ENCODE results near the gene CALN1.
"Not testable (repeated sequence)": the region's sequence is repeated elsewhere in the genome, so short reads cannot be mapped to it uniquely, and the experiment has no call there.

The CALN1 gene

GRCh38 chr7:71942115-71942514 is 470.0 kb downstream of the CALN1 start:
- no peak for DNase-seq

DNA sequence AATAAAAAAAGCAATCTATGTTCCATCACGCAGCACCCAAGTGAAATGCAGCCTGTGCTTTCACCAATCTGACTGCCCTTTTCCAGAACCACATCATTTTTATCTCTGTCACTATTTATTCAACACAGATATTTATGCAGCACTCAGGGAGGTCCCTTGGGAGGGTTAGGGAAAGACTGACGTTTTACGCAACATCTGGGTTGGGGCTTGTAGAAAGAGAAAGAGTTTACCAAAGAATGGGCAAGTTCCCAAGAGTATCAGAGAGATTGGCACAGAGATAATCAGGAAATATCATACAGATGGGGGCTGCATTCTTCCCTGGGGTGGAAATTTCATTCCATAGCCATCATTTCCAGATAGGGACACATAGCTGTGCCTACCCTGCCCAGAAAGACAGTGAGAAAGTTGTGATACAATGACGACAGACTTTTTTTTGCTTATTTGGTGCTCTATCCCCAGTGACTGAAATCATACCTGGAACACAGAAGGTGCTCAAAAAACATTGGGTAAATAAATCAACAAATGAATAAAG is 474.2 kb downstream of the CALN1 start:
- no peak for DNase-seq

DNA sequence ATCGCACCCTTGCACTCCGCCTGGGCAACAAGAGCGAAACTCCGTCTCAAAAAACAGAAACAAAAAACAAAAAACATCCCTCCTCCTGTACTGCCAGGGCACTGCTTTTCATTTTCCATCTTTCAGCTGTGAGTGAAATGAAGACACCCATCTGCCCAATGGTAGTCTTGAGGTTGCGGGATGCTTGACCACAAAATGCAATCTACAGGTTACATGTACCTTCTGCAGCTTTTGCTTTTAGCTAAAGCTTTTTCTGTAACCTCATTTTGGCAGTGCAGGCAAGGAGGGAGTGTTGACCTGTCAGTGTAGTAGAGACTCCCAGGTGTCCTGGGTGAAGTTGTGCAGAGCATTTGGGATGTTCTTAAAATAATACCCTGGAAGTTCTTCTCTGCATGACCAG is 476.5 kb downstream of the CALN1 start:
- no peak for DNase-seq

DNA sequence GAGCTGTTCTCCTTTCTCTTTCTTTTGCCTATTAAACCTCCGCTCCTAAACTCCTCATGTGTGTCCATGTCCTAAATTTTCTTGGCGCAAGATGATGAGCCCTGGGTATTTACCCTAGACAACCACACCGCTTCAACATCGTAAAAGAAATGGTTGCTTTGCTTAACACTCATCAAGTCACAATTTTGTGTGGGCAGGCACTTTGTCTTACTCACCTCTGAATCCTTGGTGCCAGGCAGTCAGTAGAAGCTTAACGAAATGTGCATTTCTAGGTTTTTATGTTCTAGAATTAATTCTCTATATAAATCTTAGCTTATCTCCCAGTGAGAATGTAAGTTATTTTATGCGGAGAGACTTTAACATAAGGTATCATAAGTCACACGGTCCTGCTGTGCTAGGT is 478.7 kb downstream of the CALN1 start:
- DNase-seq = no peak

GRCh38 chr7:71925663-71926062 is 486.5 kb downstream of the CALN1 start:
- DNase-seq = no peak

GRCh38 chr7:71914204-71914603 is 497.9 kb downstream of the CALN1 start:
- not testable (repeated sequence) for DNase-seq

GRCh38 chr7:71912476-71912875 is 499.7 kb downstream of the CALN1 start:
- no peak for DNase-seq

- DNase-seq = no peak
These were observed 501.1 kb downstream of the CALN1 start for GRCh38 chr7:71911051-71911450.

DNA sequence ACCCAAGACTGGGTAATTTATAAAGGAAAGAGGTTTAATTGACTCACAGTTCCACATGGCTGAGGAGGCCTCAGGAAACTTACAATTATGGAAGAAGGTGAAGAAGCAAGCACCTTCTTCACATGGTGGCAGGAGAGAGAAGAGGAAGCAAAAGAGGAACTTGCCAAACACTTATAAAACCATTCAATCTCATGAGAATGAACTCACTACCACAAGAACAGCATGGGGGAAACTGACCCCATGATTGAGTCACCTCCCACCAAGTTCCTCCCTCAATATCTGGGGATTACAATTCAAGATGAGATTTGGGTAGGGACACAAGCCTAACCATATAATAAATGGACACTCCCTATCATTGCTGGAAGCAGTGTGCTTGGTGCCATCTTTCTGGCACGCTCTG is 506.3 kb downstream of the CALN1 start:
- no peak for DNase-seq

DNA sequence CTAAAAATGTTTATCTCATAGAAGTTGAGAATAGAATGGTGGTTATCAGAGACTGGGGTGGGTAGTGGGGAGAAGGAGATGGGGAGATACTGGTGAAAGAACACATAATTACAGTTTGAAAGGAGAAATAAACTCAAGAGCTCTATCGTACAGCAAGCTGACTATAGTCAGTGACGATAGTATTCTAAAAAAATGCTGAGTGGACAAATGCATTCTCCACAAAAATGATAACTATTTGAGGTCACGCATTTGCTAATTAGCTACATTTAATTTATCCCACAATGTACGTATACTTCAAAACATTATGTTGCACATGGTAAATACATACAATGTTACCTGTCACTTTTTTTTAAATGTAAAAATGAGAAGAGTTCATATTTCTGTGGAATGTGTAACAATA is 507.7 kb downstream of the CALN1 start:
- DNase-seq = no peak

DNA sequence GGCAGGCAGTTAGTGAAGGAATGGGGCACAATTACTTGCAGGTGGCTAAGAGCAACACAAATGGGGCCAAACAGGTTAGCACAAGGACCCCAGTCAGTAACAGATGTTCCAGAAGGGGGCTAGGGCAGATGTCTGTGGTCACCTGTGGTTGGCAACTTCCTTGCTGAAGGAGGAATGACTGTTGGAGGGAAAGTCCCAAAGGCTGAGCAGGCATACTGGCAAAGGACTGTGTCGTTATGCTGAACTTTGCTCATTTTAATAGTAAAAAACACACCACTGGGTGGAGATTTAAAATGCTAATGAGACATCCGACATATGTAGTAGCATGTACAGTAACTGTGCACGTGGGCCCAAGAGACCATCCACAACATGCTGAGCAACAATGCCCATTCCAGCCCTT is 511.6 kb downstream of the CALN1 start:
- no peak for DNase-seq

GRCh38 chr7:71896535-71896934 is 515.6 kb downstream of the CALN1 start:
- no peak for DNase-seq

DNA sequence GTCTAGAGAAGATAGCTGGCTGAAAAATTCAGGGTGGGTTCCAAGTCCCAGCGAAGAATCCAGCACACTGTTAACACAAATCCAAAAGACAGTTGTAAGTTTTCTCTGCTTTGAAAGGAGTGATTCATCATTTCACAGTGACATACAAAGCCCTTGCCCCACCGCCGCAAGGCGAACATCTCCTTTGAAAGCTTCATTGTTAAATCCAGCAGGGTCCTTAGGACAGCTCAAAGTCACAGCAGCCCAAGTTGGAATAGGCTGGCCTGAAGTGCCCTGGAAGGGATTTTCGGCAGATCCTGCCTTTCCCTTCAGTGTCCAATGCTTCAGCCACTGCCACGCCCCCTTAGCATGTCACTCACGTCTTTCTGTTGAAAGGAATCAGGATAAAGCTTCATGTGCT is 526.1 kb downstream of the CALN1 start:
- DNase-seq = no peak

- no peak for DNase-seq
These were observed 526.7 kb downstream of the CALN1 start for GRCh38 chr7:71885487-71885886.

- no peak for DNase-seq
These were observed 528.7 kb downstream of the CALN1 start for GRCh38 chr7:71883415-71883814.

GRCh38 chr7:71871446-71871845 is 540.7 kb downstream of the CALN1 start:
- no peak for DNase-seq

DNA sequence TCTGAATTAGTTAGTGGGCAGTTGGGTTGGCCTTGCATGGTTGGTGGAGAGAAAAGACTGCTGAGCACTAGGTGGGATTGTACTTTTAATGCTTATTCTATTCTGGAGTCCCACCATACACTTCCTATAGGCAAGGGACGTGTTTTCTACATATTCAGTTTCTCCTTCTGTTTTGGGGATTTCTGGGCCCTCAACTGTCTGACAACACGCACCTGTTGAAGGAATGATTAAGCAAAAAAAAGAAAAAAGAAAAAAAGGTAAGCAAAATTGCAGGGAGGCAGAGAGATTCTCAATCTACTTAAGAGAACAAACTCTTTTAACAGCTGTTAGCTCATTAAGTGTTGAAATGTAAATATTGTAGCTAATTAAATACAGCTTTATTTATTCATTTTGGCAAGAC is 541.3 kb downstream of the CALN1 start:
- no peak for DNase-seq

DNA sequence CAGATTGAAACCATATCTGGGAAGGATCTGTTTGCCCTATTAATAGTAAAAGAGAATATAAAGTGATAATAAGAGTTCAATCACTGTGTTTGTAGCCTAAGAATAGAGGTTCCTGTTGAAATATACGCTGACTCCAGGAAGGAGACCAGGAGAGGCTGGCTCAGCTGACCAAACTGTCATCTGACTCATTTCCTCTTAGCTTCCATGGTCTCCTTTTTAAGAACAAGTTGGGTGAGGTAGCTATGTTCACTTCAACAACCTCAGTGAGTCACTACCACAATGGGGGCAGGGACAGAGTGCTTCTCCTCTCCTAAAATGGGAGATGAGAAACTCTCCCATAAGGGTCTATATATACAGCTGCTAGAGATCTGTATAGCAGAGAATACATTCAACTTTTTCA is 543.3 kb downstream of the CALN1 start:
- DNase-seq = no peak

- DNase-seq = no peak
These were observed 544.5 kb downstream of the CALN1 start for GRCh38 chr7:71867626-71868025.

- no peak for DNase-seq
These were observed 547.0 kb downstream of the CALN1 start for GRCh38 chr7:71865172-71865571.

DNA sequence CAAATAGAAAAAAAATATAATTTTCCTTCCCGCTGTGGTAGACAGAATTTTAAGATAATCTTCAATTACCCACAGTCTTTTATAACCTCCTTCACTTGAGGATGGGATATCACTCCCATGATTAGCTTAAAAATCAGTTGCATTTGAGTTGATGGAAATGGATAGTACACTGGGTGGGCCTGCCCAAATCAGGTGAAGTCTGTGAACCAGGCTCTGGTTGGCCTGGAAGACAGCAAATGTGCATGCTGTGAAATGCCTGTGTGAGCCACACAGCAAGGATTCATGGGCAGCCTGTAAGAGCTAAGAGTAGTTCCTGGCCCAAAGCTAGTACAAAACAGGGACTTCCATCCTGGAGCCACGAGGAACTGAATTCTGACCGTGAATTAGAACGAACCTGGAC is 548.0 kb downstream of the CALN1 start:
- DNase-seq = no peak

DNA sequence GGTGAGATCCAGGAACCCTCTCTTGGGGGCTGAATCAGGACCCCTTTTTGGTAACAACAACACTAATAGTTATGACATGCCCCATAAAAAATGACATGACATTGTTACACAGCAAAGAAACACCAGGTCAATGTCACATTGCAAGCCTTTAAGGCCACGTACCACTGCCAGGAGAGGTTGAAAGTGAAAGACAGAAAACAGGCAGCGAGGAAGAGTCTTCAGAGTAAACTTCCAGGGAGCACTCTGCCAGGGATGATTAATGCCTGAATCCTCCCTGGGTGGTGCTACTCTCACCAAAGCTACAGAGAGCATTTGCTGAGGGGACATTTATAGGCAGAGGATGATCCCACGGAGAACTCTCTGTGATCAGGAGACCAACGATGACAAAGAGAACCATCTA is 551.6 kb downstream of the CALN1 start:
- no peak for DNase-seq

DNA sequence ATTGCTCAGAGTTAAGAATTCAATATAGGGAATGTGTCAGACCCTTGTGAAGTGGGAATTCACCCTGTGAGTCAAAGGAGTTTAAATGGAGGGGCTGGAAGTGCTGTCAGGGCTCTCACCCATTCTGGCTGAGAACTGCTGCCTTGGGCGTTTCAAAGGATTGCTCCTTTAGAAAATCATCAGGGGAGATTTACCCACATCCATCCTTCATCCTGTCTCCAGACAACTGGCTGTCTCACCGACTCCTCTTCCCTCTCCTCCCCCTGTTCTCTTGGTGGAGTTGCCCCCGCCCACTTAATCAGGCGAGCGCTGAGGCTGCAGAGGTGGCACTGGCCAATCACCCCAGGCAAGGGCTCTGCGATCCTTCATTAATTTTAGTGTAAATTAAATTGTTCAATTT is 554.8 kb downstream of the CALN1 start:
- no peak for DNase-seq

- no peak for DNase-seq
These were observed 557.4 kb downstream of the CALN1 start for GRCh38 chr7:71854546-71855397.

Measured in NCI-H1105 (cell line).